Kasumi-1 (cell line): ENCODE measurements around the gene SNAP91.

ENCODE experiments used
- DNase-seq, 2 experiments: peaks; one replicate each; lab custom pipeline; 2025; lab: John Stamatoyannopoulos, UW

SNAP91 gene

DNA sequence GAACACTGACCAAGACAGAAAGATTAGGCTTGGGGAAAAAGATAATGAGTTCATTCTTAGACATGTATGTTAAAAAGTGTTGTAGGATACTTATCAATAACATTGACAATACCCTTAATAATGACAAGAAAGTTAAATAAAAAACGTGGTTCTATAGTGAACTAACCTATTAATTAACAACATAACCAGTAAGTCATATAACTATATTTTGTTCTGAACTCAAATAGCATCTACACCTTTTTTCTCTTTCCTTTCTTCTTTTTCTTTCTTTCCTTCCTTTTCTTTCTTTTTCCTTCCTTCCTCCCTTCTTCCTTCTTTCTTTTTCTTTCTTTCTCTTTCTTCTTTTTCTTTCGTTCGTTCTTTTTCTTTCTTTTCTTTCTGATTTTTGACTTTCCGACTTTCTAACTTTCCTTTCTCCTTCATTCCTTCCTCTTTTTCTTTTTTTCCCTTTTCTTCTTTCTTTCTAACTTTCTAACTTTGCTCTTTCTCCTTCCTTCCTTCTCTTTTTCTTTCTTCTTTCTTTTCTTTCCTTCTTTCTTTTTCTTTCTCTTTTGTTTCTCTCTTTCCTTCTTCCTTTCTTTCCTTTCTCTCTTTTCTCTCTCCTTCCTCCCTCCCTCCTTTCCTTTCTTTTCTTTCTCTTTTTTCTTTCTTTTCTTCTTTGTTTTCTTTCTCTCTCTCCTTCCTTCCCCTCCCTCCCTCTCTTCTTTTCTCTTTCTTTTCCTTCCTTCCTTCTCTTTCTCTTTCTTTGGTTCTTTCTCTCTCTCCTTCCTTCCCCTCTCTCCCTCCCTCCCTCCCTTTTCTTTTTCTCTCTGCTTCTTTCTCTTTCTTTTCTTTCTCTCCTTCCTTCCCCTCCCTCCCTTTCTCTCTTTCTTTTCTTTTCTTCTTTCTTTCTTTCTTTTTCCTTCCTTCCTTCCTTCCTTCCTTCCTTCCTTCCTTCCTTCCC lies 172.0 kb downstream of the SNAP91 start:
- DNase-seq: no peak

DNA sequence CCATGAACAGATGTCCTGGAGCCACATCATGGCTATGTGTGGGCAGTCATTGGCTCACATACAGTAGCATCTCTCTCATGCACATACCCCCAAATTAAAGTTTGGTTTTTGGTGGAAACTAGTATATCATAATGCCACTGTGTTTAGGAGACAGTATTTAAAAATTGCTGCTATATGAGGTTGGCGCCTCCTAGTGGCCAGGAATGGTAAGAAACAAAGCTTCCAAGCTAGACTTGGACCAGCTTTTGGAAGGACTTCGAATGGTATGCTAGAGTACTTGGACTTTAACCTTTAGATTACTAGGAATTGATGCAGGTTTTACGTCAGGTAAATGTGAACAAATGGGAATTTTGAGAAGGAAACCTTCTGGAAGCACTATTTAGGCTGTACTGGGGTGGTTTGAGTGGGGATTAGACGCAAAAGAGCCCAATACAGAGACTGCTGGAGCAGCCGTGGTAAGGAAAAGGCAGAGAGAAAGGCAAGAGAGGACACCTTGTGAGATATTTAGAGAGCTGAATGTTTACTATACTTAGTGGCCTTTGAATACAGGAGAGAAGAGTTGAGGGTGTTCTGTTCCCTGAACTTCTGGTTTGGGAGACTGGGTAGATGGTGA lies 172.8 kb downstream of the SNAP91 start:
- DNase-seq: peak; percentile 40 to 53

- DNase-seq: peak; percentile 21 to 26
Observed at GRCh38 chr6:83518816-83519480, 190.0 kb downstream of the SNAP91 start.

- DNase-seq: no peak
Observed at GRCh38 chr6:83517500-83517899, 191.4 kb downstream of the SNAP91 start.

DNA sequence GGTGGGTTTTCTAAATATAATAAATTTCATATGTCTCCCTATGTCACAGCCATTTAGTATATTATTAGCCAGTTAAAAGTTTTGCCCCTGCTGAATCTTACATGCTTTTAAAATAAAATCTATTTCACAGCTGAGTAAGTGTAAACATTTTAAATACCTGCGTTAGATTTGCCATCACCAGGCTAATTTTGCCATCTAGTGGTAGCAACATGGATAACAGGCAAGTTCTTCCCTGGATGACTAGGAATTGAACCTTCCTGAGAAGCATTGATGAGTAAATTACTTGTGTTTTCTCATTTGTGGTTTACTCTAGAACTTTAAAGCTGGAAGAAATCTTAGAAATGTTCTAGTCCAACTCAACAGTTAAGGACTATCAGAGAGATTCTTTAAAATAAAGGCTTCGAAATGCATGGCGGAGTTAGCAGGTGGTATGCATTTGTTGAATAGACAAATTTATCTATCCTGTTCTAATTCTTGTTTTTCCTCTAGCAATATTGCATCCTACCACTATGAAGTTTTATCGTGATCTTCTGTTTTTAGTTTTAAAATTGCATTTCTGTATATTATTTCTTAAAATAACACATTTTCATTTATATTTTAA lies 193.9 kb downstream of the SNAP91 start:
- peak; percentile 56 to 61 for DNase-seq

GRCh38 chr6:83514466-83514865 lies 194.4 kb downstream of the SNAP91 start:
- no peak for DNase-seq

DNA sequence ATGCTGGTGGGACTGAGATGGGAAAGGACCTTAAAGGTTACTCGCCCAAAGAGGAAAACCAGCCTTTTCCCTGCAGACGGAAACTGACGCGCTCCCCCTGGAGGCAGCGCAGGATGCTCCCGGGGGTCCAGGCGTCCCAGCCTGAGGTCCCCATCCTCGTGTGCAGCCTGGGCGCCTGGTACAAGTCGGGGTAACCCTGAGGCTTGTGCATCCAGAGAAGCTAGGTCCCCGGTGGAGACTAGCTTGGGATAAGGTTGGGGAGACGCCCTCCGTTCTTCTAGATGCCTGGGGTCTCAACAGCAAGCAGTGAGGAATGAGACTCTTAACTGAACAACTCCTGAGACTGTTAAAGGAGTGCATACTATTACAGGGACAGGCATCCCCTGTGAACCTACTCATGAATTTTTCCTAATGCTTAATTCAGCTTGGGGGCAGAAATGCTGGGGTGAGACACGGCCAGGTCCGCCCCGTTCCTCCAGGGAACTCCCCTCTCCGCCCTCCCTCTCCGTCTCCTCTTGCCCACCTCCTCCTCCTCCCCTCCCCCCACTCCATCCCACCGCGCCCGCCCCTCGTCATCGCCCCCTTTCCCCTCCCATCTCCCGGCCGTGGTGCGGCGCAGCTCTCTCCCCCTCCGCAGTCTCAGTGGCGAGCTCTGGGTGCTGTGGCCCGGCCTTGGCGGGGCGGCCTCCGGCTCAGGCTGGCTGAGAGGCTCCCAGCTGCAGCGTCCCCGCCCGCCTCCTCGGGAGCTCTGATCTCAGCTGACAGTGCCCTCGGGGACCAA lies 196.8 kb downstream of the SNAP91 start, which contains the start of gene PRSS35:
PRSS35 (plus strand) TSS at position 634 of the 781 bp plus-strand sequence. CDS start 10,908 bp downstream, outside the sequence.
- peak; percentile 22 to 45 for DNase-seq

- DNase-seq: no peak
Observed at GRCh38 chr6:83511266-83511665, 197.6 kb downstream of the SNAP91 start.

DNA sequence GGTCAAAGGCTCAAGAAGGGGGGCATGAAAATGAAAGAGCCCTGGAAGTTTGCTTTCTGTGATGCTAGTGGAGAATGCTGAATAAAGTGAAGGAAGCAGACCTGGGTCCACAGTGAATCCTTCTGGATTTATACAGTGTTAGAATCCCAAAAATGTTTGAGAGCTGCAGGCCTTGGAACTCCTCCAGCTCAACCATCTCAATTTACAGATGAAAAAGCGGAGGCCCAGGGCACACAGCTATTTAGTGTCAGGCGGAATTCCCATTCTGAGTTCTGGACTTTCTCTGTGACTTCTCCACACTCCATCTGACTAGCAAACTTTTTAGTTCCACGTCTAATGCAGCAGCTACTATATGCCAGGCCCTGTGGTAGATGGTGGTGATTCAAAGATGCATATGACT lies 198.1 kb downstream of the SNAP91 start:
- no peak for DNase-seq

DNA sequence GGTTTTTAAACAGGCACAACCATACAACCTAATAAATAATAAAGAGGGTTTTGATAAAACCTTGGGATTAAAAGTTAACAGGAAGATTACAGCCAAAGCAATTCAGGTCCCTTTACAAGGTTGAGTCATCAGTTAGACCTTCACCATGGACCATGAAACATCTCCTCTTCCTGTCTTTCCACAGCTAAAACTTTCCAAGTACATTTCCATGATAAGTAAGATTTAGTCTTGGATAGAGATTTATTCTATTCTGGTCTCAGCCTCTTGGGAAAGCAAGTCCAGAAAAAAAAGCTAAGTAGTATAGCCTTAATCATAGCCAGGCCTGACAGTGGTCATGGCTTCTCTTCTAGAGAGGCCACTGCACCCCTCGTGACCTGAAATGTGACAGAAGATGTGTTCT lies 199.5 kb downstream of the SNAP91 start:
- DNase-seq: no peak

DNA sequence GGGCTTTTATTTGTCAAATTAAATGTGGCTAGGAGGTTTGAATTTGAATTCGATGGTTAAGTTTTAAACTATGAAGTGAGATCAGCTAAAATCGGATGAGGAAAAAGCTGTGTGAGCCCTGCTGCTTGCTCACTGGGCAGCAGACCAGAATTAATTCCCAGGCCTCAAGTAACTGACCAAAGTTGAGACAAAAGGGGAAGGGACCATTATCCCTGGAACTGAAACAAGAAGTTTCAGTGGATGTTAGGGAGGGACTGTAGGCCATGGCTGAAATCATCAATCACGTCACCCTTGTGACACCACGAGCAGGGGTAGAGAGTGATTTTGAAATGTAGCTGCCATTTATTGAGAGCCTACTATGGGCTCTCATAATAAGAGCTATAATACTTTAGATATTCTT lies 203.5 kb downstream of the SNAP91 start:
- DNase-seq: no peak
